Measurements from ENCODE around the gene MPHOSPH9. TPM values are rescaled to one million over a fixed set of nuclear protein-coding genes. Genes with fewer than 3 reads are reported as not detected.

The MPHOSPH9 gene
- total RNA-seq, 2 donors from 2014 or later, result 68.4 to 85.3 TPM

DNA sequence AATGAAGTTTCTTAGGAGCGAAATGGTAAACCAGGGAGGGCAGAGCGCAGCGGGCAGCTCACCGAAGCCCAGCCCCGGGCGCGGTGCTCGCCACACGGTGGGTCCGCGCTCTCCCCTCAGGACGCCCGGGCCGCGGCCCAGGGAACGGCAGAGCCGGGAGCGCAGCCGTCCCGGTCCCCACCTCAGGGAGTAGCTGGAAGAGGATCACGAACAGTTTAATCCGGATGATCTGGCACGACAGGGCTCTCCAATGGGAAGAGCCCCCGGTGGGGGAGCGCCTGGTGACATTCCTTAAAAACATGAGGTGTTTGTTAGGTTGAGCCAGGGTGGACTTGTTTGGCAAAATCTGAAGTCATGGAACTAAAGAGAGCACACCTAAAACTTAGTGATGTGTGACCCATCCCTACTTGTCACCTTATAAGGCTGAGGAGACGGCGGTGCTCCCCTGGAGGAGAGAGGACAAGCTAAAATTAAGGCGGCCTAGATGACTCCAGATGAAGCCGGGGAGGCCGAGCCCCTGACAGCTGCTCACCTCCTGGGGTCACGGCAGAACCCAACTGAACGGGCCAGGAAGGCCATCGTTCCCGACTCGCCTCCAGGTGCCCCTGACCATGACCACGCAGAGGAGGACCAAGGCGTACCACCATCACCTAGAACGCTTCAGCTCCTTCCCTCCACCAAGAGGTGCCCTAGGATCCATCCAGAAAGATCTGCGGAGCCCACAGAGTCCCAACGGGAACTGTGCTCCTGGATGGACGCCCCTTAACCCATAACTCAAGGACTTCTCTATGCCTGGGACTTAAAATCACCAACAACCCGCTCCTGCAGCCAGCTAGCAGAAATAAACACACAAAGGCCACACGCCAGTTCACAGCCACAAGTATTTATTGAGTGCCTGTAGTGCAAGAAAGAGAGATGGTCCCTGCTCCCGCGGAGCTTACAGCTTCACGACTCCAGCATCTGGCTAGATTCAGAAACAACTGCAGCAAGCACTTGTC lies 81.2 kb downstream of the MPHOSPH9 start:
- Mint-ChIP-seq H3K4me3 (peak overlapping the region; percentile 60), H3K4me1 (peaks cover 28% of the 10 kb centered on the region), H3K9me3 (no peaks in the 10 kb centered on the region), H3K27ac (no peak overlapping the region), H3K36me3 (ENCODE audit: low read depth) (no peaks in the 10 kb centered on the region), H3K27me3 (ENCODE audit: insufficient read depth) (peaks cover 11% of the 10 kb centered on the region)
- TF ChIP-seq, protein P1, sequence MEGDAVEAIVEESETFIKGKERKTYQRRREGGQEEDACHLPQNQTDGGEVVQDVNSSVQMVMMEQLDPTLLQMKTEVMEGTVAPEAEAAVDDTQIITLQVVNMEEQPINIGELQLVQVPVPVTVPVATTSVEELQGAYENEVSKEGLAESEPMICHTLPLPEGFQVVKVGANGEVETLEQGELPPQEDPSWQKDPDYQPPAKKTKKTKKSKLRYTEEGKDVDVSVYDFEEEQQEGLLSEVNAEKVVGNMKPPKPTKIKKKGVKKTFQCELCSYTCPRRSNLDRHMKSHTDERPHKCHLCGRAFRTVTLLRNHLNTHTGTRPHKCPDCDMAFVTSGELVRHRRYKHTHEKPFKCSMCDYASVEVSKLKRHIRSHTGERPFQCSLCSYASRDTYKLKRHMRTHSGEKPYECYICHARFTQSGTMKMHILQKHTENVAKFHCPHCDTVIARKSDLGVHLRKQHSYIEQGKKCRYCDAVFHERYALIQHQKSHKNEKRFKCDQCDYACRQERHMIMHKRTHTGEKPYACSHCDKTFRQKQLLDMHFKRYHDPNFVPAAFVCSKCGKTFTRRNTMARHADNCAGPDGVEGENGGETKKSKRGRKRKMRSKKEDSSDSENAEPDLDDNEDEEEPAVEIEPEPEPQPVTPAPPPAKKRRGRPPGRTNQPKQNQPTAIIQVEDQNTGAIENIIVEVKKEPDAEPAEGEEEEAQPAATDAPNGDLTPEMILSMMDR (conservative IDR thresholded peaks at IDR 0.05), result no peak
- Histone ChIP-seq H3K9me3 (ENCODE audit: control insufficient read depth, low read length) (no peaks in the 10 kb centered on the region), H3K36me3 (ENCODE audit: control insufficient read depth, insufficient read depth, low read length) (peaks cover 15% of the 10 kb centered on the region), H3K27me3 (ENCODE audit: control insufficient read depth, insufficient read depth, low read length, poor library complexity, severe bottlenecking) (peaks cover 10% of the 10 kb centered on the region), H3K27ac (ENCODE audit: low read depth, low read length) (no peak overlapping the region), H3K4me3 (ENCODE audit: low read length) (peak overlapping the region; percentile 77), H3K9ac (ENCODE audit: extremely low read depth, low read length, poor library complexity, severe bottlenecking) (peak overlapping the region; percentile 57), H3K4me1 (ENCODE audit: control insufficient read depth, insufficient read depth, low read length) (no peaks in the 10 kb centered on the region)
- 43 to 51% methylated on average over 30 to 46 of the region's 46 CpGs for WGBS, 2 experiments (ENCODE audit: insufficient coverage in 1 of 2, insufficient read length in 1 of 2)
- peak; percentile 83 for DNase-seq

DNA sequence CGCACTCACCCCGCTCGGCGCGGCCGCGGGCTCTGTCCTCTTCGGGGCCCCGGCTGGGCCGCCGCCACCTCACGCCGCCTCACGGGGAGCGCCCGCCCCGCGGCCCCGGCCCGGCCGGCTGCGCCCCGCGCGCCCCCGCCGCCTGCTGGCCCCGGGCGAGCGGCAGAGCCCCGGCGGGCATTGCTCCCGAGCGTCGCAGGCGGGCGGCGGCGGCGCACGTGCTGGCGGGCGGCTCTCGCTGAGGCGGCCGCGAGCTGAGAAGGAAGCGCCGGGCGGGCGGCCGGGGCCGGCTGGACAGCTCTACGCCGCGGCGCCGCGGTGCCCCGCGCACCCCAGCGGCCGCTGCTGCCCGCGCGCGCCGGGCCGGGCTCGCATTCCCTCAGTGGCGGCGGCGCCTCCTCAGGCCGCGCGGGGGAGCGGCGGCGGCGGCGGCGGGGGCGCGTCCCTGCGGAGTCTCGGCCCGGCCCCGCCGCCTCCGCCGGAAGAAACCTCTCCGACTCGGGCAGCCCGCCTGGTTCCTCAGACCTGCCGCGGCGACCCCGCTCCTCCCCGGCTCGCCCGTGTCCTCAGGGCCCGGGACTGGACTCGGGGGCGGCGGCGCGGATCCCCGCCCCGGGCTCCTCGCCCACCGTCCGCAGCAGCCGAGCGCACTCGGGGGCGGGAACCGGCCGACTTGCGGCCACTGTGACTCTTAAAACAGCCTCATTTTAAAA lies 82.0 kb downstream of the MPHOSPH9 start, which contains the start of gene PITPNM2:
Gene PITPNM2, minus strand, starts transcription at position 347 of the 713 bp plus-strand sequence. CDS start 116,500 bp downstream, outside the sequence.
- no peaks in the 10 kb centered on the region for H3K4me1 ChIP-seq (ENCODE audit: control insufficient read depth, insufficient read depth, low read length)
- H3K27ac ChIP-seq (ENCODE audit: low read depth, low read length), result no peak within 1 kb of the TSS
- H3K4me1 Mint-ChIP-seq, result peaks cover 28% of the 10 kb centered on the region
- H3K27ac Mint-ChIP-seq, result peak within 1 kb of the TSS; percentile 29
- peaks cover 11% of the 10 kb centered on the region for H3K27me3 Mint-ChIP-seq (ENCODE audit: insufficient read depth)
- peaks cover 1% of the 10 kb centered on the region for H3K36me3 Mint-ChIP-seq (ENCODE audit: low read depth)
- H3K9me3 ChIP-seq (ENCODE audit: control insufficient read depth, low read length), result no peaks in the 10 kb centered on the region
- H3K27me3 ChIP-seq (ENCODE audit: control insufficient read depth, insufficient read depth, low read length, poor library complexity, severe bottlenecking), result peaks cover 10% of the 10 kb centered on the region
- peak within 1 kb of the TSS; percentile 77 for H3K4me3 ChIP-seq (ENCODE audit: low read length)
- H3K36me3 ChIP-seq (ENCODE audit: control insufficient read depth, insufficient read depth, low read length), result peaks cover 6% of the 10 kb centered on the region
- DNase-seq, result peak; percentile 84
- 0% methylated on average over 8 to 119 of the region's 119 CpGs for WGBS, 2 experiments (ENCODE audit: insufficient coverage in 1 of 2, insufficient read length in 1 of 2)
- TF ChIP-seq, protein P1 (conservative IDR thresholded peaks at IDR 0.05), result peak; percentile 21
- peak within 1 kb of the TSS; percentile 57 for H3K9ac ChIP-seq (ENCODE audit: extremely low read depth, low read length, poor library complexity, severe bottlenecking)
- peak within 1 kb of the TSS; percentile 72 for H3K4me3 Mint-ChIP-seq
- no peaks in the 10 kb centered on the region for H3K9me3 Mint-ChIP-seq

DNA sequence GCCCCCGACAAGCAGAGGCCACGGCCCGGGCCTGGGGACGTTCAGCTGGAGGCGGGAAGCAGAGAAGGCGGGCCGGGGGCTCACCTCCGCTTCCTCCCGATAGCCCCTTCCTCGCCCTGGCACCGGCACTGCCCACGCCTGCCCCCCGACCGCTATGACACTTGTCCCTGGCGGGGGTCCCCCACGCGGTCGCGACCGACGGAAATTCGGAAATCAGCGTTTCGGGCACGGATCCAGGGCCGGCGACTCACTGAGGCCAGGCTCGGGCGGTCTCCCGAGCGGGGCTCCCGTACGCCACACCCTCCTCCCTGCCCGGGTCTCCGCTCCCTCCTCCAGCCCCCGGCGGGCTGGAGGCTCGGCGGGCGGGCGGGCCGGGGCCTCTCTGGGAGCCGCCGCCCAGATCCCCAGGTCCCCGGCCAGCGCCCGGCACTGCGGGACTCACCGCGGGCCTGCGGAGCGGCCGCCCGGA lies 82.6 kb downstream of the MPHOSPH9 start:
- H3K27ac ChIP-seq (ENCODE audit: low read depth, low read length), result no peak overlapping the region
- peaks cover 29% of the 10 kb centered on the region for H3K4me1 Mint-ChIP-seq
- H3K27me3 Mint-ChIP-seq (ENCODE audit: insufficient read depth), result peaks cover 11% of the 10 kb centered on the region
- H3K4me1 ChIP-seq (ENCODE audit: control insufficient read depth, insufficient read depth, low read length), result no peaks in the 10 kb centered on the region
- H3K36me3 Mint-ChIP-seq (ENCODE audit: low read depth), result peaks cover 4% of the 10 kb centered on the region
- H3K9me3 ChIP-seq (ENCODE audit: control insufficient read depth, low read length), result no peaks in the 10 kb centered on the region
- no peaks in the 10 kb centered on the region for H3K9me3 Mint-ChIP-seq
- DNase-seq, result peak; percentile 77
- H3K27me3 ChIP-seq (ENCODE audit: control insufficient read depth, insufficient read depth, low read length, poor library complexity, severe bottlenecking), result peaks cover 10% of the 10 kb centered on the region
- TF ChIP-seq, protein P1 (conservative IDR thresholded peaks at IDR 0.05), result no peak
- H3K9ac ChIP-seq (ENCODE audit: extremely low read depth, low read length, poor library complexity, severe bottlenecking), result no peak overlapping the region
- no peak overlapping the region for H3K27ac Mint-ChIP-seq
- WGBS, 2 experiments (ENCODE audit: insufficient coverage in 1 of 2, insufficient read length in 1 of 2), result 0 to 2% methylated on average over 18 to 54 of the region's 54 CpGs
- H3K4me3 ChIP-seq (ENCODE audit: low read length), result peak overlapping the region; percentile 76
- peaks cover under 1% of the 10 kb centered on the region for H3K36me3 ChIP-seq (ENCODE audit: control insufficient read depth, insufficient read depth, low read length)
- H3K4me3 Mint-ChIP-seq, result peak overlapping the region; percentile 72

Data from endodermal cell (in vitro differentiated cells).